ENCODE data around the gene ZNF655. TPM values are rescaled to one million over a fixed set of nuclear protein-coding genes. Genes with fewer than 3 reads are reported as not detected.

Gene ZNF655
- total RNA-seq, 1 experiment from 2014 or later = 21.1 TPM

GRCh38 chr7:99617192-99617781 is 58.8 kb downstream of the ZNF655 start:
- Histone ChIP-seq H3K27me3 (replicated peaks; ENCODE audit: control insufficient read depth, insufficient read depth, low read length) (no peaks in the 10 kb centered on the region), H3K4me3 (ENCODE audit: low read depth, low read length) (peak overlapping the region; percentile 69), H3K4me1 (no peaks in the 10 kb centered on the region; the same call in 1 of the 2 replicates), H3K36me3 (ENCODE audit: control insufficient read depth, insufficient read depth, low read length) (peaks cover 9% of the 10 kb centered on the region), H3K9me3 (no peaks in the 10 kb centered on the region)
- H3K9me3 Mint-ChIP-seq (ENCODE audit: unreplicated experiment) = no peaks in the 10 kb centered on the region
- TF ChIP-seq, protein P1, sequence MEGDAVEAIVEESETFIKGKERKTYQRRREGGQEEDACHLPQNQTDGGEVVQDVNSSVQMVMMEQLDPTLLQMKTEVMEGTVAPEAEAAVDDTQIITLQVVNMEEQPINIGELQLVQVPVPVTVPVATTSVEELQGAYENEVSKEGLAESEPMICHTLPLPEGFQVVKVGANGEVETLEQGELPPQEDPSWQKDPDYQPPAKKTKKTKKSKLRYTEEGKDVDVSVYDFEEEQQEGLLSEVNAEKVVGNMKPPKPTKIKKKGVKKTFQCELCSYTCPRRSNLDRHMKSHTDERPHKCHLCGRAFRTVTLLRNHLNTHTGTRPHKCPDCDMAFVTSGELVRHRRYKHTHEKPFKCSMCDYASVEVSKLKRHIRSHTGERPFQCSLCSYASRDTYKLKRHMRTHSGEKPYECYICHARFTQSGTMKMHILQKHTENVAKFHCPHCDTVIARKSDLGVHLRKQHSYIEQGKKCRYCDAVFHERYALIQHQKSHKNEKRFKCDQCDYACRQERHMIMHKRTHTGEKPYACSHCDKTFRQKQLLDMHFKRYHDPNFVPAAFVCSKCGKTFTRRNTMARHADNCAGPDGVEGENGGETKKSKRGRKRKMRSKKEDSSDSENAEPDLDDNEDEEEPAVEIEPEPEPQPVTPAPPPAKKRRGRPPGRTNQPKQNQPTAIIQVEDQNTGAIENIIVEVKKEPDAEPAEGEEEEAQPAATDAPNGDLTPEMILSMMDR (IDR thresholded peaks at IDR 0.05; ENCODE audit: insufficient read depth in 1 of 2, low read depth in 1 of 2, low read length in 1 of 2, severe bottlenecking in 1 of 2, unreplicated experiment in 1 of 2) = no peak
- ChIA-PET POLR2A (interaction anchor here (0.6 to 1.6 kb wide), 7 partner anchors 57 to 212 kb away, joined by 3 to 16 read pairs (median 4); partner anchors contain the start of genes BUD31, FAM200A, PDAP1 and ZKSCAN5), CTCF (interaction anchor here (0.6 to 1.9 kb wide), 4 partner anchors 12 to 302 kb away, joined by 3 to 9 read pairs (median 4); partner anchors contain the start of gene TRIM4)
- H3K27me3 Mint-ChIP-seq (ENCODE audit: insufficient read depth, unreplicated experiment) = no peaks in the 10 kb centered on the region
- DNase-seq = no peak
- H3K36me3 Mint-ChIP-seq (ENCODE audit: insufficient read depth, unreplicated experiment) = peaks cover 52% of the 10 kb centered on the region
- H3K27ac Mint-ChIP-seq (ENCODE audit: unreplicated experiment) = peak overlapping the region; percentile 97
- intact Hi-C loops (cut with micrococcal nuclease; ENCODE audit: unreplicated experiment) = no loop called here
- TSS peak; percentile 36 for BruUV-seq (replicated peaks)
- peaks cover 21% of the 10 kb centered on the region for H3K4me1 Mint-ChIP-seq (ENCODE audit: low read depth, unreplicated experiment)
- H3K4me3 Mint-ChIP-seq (ENCODE audit: unreplicated experiment) = peak overlapping the region; percentile 94

- Mint-ChIP-seq H3K36me3 (ENCODE audit: insufficient read depth, unreplicated experiment) (peaks cover 66% of the 10 kb centered on the region), H3K27ac (ENCODE audit: unreplicated experiment) (no peak overlapping the region), H3K9me3 (ENCODE audit: unreplicated experiment) (no peaks in the 10 kb centered on the region), H3K4me3 (ENCODE audit: unreplicated experiment) (peak overlapping the region; percentile 94), H3K27me3 (ENCODE audit: insufficient read depth, unreplicated experiment) (no peaks in the 10 kb centered on the region), H3K4me1 (ENCODE audit: low read depth, unreplicated experiment) (peaks cover 21% of the 10 kb centered on the region)
- intact Hi-C loops (cut with micrococcal nuclease; ENCODE audit: unreplicated experiment) = no loop called here
- POLR2A ChIA-PET = no interaction called here
- Histone ChIP-seq H3K36me3 (ENCODE audit: control insufficient read depth, insufficient read depth, low read length) (peaks cover 12% of the 10 kb centered on the region), H3K4me3 (ENCODE audit: low read depth, low read length) (no peak overlapping the region), H3K9me3 (no peaks in the 10 kb centered on the region), H3K4me1 (no peaks in the 10 kb centered on the region; the same call in 1 of the 2 replicates), H3K27me3 (replicated peaks; ENCODE audit: control insufficient read depth, insufficient read depth, low read length) (no peaks in the 10 kb centered on the region)
- CTCF ChIA-PET = no interaction called here
- no TSS peak for BruUV-seq (replicated peaks)
- DNase-seq = no peak
- TF ChIP-seq, protein P1 (IDR thresholded peaks at IDR 0.05; ENCODE audit: insufficient read depth in 1 of 2, low read depth in 1 of 2, low read length in 1 of 2, severe bottlenecking in 1 of 2, unreplicated experiment in 1 of 2) = no peak
These were observed 60.3 kb downstream of the ZNF655 start for GRCh38 chr7:99618726-99619125.

- BruUV-seq (replicated peaks) = no TSS peak
These were observed 61.2 kb downstream of the ZNF655 start for GRCh38 chr7:99619571-99620130.

More at GRCh38 chr7:99619571-99620130, 61.2 kb downstream of the ZNF655 start:
- peaks cover 75% of the 10 kb centered on the region for H3K36me3 Mint-ChIP-seq (ENCODE audit: insufficient read depth, unreplicated experiment)
- H3K27ac Mint-ChIP-seq (ENCODE audit: unreplicated experiment) = no peak overlapping the region
- peaks cover 21% of the 10 kb centered on the region for H3K4me1 Mint-ChIP-seq (ENCODE audit: low read depth, unreplicated experiment)
- no peaks in the 10 kb centered on the region for H3K27me3 Mint-ChIP-seq (ENCODE audit: insufficient read depth, unreplicated experiment)
- Histone ChIP-seq H3K27me3 (replicated peaks; ENCODE audit: control insufficient read depth, insufficient read depth, low read length) (no peaks in the 10 kb centered on the region), H3K4me3 (ENCODE audit: low read depth, low read length) (no peak overlapping the region), H3K9me3 (no peaks in the 10 kb centered on the region), H3K36me3 (ENCODE audit: control insufficient read depth, insufficient read depth, low read length) (peaks cover 14% of the 10 kb centered on the region), H3K4me1 (no peaks in the 10 kb centered on the region; the same call in 1 of the 2 replicates)
- ChIA-PET POLR2A (no interaction called here), CTCF (no interaction called here)
- TF ChIP-seq, protein P1 (IDR thresholded peaks at IDR 0.05; ENCODE audit: insufficient read depth in 1 of 2, low read depth in 1 of 2, low read length in 1 of 2, severe bottlenecking in 1 of 2, unreplicated experiment in 1 of 2) = no peak
- H3K4me3 Mint-ChIP-seq (ENCODE audit: unreplicated experiment) = no peak overlapping the region
- H3K9me3 Mint-ChIP-seq (ENCODE audit: unreplicated experiment) = no peaks in the 10 kb centered on the region
- no peak for DNase-seq
- intact Hi-C loops (cut with micrococcal nuclease; ENCODE audit: unreplicated experiment) = no loop called here

All from Caco-2 (cell line).